ENCODE measurements around the gene LARP4B.

DNA sequence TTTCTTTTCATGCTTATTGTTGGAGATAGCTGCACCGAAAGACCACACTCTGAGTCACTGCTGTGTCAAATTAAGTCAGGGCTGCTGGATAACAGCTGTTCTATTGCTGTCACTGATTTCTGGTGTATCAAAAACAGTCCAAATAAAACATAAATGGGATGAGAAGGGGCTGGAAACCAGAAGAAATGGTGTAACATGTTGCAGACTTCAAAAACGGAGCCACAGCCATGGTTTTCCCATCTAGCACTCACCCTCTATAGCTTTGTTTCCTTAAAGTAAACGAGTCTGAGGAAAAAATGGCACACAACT lies 138.8 kb downstream of the LARP4B start:
- TF ChIP-seq, protein P1, sequence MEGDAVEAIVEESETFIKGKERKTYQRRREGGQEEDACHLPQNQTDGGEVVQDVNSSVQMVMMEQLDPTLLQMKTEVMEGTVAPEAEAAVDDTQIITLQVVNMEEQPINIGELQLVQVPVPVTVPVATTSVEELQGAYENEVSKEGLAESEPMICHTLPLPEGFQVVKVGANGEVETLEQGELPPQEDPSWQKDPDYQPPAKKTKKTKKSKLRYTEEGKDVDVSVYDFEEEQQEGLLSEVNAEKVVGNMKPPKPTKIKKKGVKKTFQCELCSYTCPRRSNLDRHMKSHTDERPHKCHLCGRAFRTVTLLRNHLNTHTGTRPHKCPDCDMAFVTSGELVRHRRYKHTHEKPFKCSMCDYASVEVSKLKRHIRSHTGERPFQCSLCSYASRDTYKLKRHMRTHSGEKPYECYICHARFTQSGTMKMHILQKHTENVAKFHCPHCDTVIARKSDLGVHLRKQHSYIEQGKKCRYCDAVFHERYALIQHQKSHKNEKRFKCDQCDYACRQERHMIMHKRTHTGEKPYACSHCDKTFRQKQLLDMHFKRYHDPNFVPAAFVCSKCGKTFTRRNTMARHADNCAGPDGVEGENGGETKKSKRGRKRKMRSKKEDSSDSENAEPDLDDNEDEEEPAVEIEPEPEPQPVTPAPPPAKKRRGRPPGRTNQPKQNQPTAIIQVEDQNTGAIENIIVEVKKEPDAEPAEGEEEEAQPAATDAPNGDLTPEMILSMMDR (IDR thresholded peaks at IDR 0.05), result no peak
- TF ChIP-seq POLR2A (IDR thresholded peaks at IDR 0.05), result no peak
